Measurements from ENCODE around the gene TICRR.
"Not testable (repeated sequence)": the region's sequence is repeated elsewhere in the genome, so short reads cannot be mapped to it uniquely, and the experiment has no call there.

The TICRR gene

DNA sequence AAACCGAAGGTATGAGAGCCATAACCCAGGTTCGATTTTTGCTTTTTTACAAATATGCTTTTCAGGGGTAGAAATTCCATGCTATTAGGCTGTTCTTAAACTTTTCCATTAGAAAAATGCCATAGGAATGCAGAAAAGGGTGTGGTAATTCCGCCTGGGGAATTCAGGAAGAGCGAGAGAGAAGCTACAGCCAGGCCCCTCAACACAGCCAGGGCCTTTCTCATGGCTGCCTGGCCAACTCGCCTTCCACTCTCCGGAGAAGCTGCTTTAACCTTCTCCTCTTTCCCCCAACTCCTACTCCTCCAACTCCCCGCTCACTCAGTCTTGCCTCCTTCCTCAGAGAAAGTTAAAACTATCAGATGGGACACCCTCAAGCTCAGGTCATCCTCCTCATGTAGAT, 9.1 kb upstream of the TICRR start:
- no peak for DNase-seq (ENCODE audit: low read depth)

DNA sequence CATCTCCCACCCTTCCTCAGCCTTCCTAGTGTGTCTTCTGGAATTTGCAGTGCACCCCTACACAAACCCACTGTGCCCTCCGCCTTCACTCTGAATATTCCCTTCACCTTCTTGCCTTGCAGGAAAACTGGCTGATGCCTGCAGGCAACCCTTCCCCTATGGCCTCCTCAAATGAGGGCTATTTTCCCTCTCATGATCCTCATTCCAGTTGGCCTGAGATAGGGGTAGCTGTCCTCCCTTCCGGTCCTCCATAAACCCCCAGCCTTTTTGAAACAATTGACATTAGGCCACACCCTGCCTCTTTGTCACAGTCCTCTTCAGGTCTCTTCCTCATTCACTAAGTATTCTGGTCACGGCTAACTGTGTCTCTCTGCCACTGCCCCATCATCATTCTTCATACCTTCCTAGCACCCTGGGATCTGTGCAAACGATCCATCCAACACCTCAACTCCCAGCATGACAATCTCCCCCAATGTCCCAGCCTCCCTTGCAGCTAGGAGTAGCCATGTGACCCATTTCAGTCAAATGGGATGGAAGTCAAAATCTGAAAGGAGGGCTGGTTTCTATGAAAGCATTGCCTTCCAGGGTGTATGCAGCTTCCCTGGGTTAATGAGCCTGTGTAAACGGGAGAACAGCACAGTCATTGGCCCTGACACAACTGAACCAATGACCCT, 8.5 kb upstream of the TICRR start:
- DNase-seq (ENCODE audit: low read depth), result no peak

DNA sequence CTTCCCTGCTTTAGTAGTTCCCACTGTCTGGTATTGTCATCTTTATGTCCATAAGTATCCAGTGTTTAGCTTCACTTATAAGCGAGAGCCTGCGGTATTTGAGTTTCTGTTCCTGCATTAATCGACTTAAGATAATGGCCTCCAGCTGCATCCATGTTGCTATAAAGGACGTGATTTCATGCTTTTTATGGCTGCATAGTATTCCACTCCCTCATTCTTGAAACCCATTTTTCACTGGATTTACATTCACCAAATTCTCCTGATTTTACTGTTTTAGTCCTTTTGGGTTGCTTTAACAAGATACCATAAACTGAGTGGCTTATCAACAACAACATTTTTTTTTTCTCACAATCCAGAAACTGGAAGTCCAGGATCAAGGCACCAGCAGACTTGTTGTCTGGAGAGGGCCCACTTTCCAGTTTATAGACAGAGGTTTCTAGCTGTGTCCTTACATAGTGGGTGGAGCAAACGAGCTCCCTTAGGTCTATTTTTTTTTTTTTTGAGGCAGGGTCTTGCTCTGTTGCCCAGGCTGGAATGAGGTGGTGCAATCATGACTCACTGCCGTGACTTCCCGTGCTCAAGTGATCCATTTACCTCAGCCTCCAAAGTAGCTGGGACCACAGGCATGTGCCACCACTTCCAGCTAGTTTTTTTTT, 6.1 kb upstream of the TICRR start:
- no peak for DNase-seq (ENCODE audit: low read depth)

DNA sequence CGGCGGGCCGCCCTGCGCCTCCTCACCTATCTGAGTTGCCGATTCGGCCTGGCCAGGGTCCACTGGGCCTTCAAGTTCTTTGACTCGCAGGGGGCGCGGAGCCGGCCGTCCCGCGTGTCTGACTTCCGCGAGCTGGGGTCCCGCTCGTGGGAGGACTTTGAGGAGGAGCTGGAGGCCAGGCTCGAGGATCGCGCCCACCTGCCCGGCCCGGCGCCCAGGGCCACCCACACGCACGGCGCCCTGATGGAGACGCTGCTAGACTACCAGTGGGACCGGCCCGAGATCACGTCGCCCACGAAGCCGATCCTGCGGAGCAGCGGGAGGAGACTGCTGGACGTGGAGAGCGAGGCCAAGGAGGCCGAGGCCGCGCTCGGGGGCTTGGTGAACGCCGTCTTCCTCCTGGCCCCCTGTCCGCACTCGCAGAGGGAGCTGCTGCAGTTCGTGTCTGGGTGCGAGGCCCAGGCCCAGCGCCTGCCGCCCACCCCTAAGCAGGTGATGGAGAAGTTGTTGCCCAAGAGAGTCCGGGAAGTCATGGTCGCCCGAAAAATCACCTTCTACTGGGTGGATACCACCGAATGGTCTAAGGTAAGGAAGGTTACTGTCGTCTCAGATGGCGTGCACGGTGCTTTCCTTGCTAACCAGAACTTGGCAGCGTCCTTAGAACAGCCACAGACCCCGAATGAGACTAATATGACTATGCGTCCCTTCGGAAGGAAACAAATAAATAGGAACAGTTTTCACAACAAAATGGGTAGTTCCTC, 567 bp downstream of the TICRR start:
- DNase-seq (ENCODE audit: low read depth), result no peak

DNA sequence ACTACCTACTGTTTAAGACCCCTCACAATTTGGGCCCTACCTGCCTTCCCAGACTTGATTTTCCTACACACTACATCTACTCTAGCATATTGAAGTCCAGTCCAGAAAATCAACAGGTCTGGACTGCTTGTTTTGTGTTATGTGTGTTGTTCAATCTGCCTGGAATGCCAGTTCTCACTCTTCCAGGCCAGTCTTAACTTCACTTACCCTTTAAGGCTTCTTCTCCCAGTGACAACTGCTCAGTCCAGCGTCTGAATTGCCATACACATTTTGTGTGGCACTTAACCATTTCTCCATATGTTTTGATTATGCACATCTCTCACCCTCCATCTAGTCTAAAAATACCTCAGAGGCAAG, 1.1 kb downstream of the TICRR start:
- DNase-seq (ENCODE audit: low read depth), result no peak

DNA sequence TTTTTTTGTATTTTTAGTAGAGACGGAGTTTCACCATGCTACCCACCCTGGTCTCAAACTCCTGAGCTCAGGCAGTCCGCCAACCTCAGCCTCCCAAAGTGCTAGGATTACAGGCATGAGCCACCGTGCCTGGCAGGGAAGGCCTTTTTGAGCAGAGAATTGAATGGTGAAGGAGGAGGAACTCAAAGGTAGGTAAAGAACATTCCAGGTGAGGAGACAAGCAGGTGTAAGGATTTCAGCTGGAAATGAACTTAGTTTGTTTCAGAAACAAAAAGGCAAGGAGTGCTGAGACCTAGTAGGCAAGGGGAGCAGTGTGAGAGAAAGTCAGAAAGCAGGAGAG, 2.5 kb downstream of the TICRR start:
- no peak for DNase-seq (ENCODE audit: low read depth)

GRCh38 chr15:89578146-89578545, 2.9 kb downstream of the TICRR start:
- DNase-seq (ENCODE audit: low read depth), result no peak

DNA sequence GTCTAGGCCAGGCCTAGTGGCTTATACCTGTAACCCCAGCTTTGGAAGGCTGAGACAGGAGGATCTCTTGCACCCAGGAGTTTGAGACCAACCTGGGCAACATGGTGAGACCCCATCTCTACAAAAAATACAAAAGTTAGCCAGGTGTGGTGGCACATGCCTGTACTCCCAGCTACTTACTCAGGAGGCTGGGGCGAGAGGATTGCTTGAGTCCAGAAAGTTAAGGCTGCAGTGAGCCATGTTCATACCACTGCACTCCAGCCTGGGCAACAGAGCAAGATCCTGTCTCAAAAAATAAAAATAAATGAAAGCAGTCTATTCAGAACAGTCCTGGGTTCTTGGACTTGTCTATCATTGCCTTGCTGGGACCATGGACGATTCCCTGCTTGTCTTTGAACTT, 5.5 kb downstream of the TICRR start:
- DNase-seq (ENCODE audit: low read depth), result not testable (repeated sequence)

- DNase-seq (ENCODE audit: low read depth), result no peak
Measured at GRCh38 chr15:89586651-89587050, 11.4 kb downstream of the TICRR start.

- peak; percentile 60 for DNase-seq (ENCODE audit: low read depth)
Measured at GRCh38 chr15:89587955-89588354, 12.7 kb downstream of the TICRR start.

DNA sequence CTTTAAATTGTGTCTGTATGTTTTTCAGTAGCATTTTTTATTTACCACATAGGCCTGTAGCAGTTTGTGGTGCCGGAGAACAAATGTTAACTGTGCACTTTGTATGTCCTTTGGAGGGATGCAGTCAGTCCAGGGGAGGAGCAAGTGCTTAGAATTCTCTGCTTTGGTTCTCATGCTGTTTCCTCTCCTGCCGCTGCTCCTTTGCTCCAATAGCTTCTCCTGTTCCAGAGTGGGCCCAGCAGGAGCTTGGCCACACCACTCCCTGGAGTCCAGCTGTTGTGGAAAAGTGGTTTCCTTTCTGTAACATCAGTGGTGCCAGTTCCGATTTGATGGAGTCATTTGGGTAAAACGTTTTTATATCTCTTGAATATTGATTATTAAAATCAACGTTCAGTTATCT, 16.6 kb downstream of the TICRR start:
- no peak for DNase-seq (ENCODE audit: low read depth)

DNA sequence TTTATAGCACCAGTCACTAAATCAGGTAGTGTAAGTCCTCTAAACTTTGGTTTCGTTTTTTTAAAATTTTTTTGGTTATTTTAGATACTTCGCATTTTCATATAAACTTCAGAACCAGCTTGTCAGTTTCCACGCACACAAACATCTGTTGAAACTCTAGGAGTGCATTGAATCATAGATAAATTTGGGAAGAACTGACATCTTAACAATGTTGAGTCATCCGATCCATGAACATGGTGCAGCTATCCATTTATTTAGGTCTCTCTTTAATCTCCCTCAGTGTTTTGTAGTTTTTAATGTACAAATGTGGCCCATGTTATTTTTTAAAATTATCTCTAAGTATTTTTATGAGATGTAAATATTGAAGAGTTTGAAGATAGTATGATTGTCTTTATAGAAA, 17.7 kb downstream of the TICRR start:
- no peak for DNase-seq (ENCODE audit: low read depth)

DNA sequence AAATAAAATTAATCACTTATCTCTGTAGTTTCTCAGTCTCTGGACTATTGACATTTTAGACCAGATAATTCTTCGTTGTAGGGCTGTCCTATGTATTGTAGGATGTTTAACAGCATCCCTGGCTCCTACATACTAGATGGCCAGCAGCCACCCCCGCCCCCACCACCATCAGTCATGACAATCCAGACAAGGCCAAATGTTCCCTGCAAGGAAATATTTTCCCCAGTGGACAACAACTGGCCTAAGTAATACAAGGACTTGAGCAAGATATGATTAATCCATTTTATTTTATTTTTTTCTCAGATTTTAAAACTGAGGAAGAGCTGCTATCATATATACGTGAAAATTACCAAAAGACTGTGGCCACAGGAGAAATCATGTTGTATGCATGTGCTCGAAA, 23.8 kb downstream of the TICRR start:
- DNase-seq (ENCODE audit: low read depth), result no peak

DNA sequence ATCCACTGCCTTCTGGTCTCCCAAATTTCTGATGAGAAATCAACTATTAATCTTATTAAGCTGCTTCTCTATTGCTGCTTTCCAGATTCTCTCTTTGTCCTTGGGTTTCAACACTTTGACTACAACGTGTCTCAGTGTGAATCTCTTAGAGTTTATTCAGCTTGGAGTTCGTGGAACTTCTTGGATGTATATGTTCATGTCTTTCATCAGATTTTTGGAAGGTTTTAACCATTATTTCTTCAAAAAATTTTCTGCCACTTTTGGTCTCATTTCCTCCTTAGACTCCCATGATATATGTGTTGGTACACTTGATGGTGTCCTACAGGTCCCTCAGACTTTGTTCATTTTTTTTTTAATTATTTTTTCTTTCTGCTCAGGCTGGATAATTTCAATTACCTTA, 36.0 kb downstream of the TICRR start:
- no peak for DNase-seq (ENCODE audit: low read depth)

GRCh38 chr15:89613031-89613430, 37.8 kb downstream of the TICRR start:
- no peak for DNase-seq (ENCODE audit: low read depth)

GRCh38 chr15:89614164-89614563, 38.9 kb downstream of the TICRR start:
- no peak for DNase-seq (ENCODE audit: low read depth)

- no peak for DNase-seq (ENCODE audit: low read depth)
Measured at GRCh38 chr15:89615135-89615534, 39.9 kb downstream of the TICRR start.

DNA sequence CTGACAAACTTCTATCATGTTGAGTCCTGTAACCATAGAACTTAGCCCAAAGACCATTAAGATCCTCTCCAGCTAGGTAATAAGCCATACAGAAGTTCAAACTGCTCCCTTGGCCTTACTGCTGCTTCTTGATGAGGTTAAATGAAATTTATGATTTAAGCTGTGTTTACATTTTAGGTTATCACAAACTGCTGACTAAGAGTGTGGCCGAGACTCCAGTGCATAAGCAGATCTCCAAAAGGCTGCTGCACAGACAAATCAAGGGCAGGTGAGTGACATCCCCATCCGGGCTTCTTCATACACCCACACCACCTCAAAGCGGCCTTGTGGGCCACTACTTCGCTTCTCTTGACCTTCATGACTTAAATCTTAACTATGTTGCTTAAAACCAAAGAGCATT, 41.0 kb downstream of the TICRR start:
- no peak for DNase-seq (ENCODE audit: low read depth)

DNA sequence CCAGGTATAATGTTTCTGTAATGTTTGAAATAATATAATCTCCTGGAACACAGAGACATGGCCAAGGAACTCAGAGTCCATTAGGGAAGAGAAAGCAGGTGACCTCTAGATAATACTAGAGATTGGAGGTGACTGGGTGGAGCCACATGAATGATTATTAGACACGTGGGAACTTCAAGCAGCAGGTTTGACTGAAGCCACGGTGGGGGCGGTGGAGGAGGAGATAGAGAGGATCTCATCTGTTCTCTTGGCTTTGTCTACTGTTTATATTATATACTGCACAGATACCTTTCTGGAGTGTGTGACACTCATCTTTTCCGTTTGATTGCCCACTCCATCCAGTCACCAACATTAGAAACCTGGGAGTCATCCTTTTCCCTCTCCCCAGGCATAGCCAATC, 46.3 kb downstream of the TICRR start:
- no peak for DNase-seq (ENCODE audit: low read depth)

- DNase-seq (ENCODE audit: low read depth), result no peak
Measured at GRCh38 chr15:89623165-89623564, 47.9 kb downstream of the TICRR start.

- DNase-seq (ENCODE audit: low read depth), result no peak
Measured at GRCh38 chr15:89625716-89626115, 50.4 kb downstream of the TICRR start.

DNA sequence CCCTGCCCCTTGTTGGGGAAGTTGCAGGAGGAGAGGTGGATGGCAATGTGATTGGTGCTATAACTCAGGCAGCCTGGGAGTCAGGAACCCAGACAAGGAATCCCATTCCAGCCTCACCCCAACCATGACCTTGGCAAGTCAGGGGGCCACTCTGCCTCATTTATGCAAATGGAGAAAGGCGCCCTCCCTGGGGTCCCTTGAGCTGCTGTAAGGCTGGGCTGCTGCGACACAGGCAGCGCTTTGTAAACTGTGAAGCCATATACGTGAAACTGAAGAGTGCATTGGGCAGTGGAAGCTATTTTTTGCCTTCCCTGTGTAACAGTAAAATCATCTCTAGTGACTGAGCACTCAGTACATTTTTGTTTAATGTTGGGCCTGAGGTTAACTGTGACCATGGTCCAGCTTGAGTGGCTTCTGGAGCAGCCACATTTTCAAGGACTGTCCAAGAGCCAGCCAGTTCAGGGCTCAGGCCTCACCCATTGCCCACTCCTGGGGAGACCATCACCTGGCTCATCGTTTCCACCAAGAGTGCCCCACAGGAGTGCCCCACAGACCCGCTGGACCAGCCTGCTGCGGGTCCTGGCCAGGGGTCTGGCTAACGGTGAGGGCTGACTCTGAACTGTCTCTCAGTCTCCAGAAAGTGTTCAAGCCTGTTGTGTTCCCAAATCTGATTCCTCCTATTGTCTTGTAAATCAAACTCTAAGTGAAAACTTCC, 52.1 kb downstream of the TICRR start:
- DNase-seq (ENCODE audit: low read depth), result no peak

- DNase-seq (ENCODE audit: low read depth), result no peak
Measured at GRCh38 chr15:89628301-89628700, 53.0 kb downstream of the TICRR start.
